ENCODE data around the gene ACTR8. TPM values are rescaled to one million over a fixed set of nuclear protein-coding genes. Genes with fewer than 3 reads are reported as not detected.

The ACTR8 gene
- total and polyA plus RNA-seq, 2 of the 13 experiments (the other 11 are each of a cell fraction or from before 2014, with no cell fraction given) = 15.5 to 29.0 TPM

DNA sequence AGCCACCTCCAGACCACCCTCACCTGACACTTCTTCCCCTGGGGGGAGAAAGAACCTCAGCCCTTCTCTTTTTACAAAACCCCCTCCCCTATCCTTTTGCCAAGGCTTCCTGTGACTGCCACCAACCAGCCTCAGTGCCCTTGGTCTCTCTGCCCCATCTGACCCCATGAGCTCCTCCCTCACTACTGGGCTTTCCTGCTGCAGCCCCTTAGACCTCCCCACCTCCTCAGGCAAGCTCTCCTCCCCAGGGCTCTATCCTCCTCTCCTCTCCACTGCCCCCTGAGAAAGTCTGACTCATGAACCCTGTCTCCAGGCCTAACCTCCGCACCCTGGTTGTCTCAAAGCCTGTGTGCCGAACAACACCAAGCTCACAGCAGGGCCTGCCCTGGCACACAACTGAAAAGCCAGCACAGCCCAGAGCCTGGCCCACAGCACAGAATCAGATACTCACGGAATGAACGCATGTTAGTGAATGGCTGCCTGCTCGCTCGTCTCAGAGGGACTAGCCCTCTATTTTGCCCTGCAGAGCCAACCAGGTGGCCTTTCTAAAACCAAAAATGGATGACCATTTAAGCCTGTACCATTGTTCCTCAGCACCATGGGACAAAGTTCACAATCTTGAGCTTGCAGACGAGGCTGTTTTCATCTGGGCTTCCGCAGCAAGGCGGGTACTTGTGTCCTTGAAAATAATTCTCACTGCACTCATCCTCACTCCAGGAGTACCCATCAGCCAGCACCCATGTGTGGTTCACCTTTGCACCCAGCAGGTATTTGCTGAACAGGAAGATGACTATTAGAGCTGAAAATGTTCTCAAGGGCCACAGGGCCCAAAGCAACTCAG is 37.5 kb downstream of the ACTR8 start (continued):
- TF ChIP-seq, protein P1, sequence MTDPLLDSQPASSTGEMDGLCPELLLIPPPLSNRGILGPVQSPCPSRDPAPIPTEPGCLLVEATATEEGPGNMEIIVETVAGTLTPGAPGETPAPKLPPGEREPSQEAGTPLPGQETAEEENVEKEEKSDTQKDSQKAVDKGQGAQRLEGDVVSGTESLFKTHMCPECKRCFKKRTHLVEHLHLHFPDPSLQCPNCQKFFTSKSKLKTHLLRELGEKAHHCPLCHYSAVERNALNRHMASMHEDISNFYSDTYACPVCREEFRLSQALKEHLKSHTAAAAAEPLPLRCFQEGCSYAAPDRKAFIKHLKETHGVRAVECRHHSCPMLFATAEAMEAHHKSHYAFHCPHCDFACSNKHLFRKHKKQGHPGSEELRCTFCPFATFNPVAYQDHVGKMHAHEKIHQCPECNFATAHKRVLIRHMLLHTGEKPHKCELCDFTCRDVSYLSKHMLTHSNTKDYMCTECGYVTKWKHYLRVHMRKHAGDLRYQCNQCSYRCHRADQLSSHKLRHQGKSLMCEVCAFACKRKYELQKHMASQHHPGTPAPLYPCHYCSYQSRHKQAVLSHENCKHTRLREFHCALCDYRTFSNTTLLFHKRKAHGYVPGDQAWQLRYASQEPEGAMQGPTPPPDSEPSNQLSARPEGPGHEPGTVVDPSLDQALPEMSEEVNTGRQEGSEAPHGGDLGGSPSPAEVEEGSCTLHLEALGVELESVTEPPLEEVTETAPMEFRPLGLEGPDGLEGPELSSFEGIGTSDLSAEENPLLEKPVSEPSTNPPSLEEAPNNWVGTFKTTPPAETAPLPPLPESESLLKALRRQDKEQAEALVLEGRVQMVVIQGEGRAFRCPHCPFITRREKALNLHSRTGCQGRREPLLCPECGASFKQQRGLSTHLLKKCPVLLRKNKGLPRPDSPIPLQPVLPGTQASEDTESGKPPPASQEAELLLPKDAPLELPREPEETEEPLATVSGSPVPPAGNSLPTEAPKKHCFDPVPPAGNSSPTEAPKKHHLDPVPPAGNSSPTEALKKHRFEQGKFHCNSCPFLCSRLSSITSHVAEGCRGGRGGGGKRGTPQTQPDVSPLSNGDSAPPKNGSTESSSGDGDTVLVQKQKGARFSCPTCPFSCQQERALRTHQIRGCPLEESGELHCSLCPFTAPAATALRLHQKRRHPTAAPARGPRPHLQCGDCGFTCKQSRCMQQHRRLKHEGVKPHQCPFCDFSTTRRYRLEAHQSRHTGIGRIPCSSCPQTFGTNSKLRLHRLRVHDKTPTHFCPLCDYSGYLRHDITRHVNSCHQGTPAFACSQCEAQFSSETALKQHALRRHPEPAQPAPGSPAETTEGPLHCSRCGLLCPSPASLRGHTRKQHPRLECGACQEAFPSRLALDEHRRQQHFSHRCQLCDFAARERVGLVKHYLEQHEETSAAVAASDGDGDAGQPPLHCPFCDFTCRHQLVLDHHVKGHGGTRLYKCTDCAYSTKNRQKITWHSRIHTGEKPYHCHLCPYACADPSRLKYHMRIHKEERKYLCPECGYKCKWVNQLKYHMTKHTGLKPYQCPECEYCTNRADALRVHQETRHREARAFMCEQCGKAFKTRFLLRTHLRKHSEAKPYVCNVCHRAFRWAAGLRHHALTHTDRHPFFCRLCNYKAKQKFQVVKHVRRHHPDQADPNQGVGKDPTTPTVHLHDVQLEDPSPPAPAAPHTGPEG (CRISPR knock-in tag; IDR thresholded peaks at IDR 0.05) = 0 out of 2 replicates have a peak, but pooled peaks have one; percentile 37
- TF ChIP-seq, protein P2, sequence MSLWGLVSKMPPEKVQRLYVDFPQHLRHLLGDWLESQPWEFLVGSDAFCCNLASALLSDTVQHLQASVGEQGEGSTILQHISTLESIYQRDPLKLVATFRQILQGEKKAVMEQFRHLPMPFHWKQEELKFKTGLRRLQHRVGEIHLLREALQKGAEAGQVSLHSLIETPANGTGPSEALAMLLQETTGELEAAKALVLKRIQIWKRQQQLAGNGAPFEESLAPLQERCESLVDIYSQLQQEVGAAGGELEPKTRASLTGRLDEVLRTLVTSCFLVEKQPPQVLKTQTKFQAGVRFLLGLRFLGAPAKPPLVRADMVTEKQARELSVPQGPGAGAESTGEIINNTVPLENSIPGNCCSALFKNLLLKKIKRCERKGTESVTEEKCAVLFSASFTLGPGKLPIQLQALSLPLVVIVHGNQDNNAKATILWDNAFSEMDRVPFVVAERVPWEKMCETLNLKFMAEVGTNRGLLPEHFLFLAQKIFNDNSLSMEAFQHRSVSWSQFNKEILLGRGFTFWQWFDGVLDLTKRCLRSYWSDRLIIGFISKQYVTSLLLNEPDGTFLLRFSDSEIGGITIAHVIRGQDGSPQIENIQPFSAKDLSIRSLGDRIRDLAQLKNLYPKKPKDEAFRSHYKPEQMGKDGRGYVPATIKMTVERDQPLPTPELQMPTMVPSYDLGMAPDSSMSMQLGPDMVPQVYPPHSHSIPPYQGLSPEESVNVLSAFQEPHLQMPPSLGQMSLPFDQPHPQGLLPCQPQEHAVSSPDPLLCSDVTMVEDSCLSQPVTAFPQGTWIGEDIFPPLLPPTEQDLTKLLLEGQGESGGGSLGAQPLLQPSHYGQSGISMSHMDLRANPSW (CRISPR knock-in tag; IDR thresholded peaks at IDR 0.05; ENCODE audit: borderline replicate concordance) = no peak; the same call in 1 of the 2 replicates
- no peak; the same call in 1 of the 2 replicates for TF ChIP-seq MEF2D (CRISPR knock-in tag; IDR thresholded peaks at IDR 0.05)
- peak; percentile 20; the same call in 1 of the 2 replicates for TF ChIP-seq ZNF441 (CRISPR knock-in tag; IDR thresholded peaks at IDR 0.05; ENCODE audit: borderline replicate concordance)
- 0 out of 2 replicates have a peak, but pooled peaks have one; percentile 15 for TF ChIP-seq FOXK1 (CRISPR knock-in tag; IDR thresholded peaks at IDR 0.05; ENCODE audit: borderline replicate concordance, low read depth)
- TF ChIP-seq LRRFIP1 (CRISPR knock-in tag; conservative IDR thresholded peaks at IDR 0.05) = no peak
- no peak for TF ChIP-seq ZNF138 (CRISPR knock-in tag; IDR thresholded peaks at IDR 0.05; ENCODE audit: low read depth)
- no peak for TF ChIP-seq RBM39 (IDR thresholded peaks at IDR 0.05; ENCODE audit: low read depth, low read length, poor library complexity, severe bottlenecking)
- TF ChIP-seq CC2D1A (CRISPR knock-in tag; IDR thresholded peaks at IDR 0.05) = no peak
- TF ChIP-seq NRL (CRISPR knock-in tag; IDR thresholded peaks at IDR 0.05; ENCODE audit: borderline replicate concordance) = no peak
- TF ChIP-seq ZNF816 (CRISPR knock-in tag; IDR thresholded peaks at IDR 0.05; ENCODE audit: borderline replicate concordance) = no peak
- TF ChIP-seq SRY (CRISPR knock-in tag; IDR thresholded peaks at IDR 0.05) = no peak; the same call in 1 of the 2 replicates

Data from HepG2 (cell line).